ENCODE measurements around the gene SLC66A3. TPM values are rescaled to one million over a fixed set of nuclear protein-coding genes. Genes with fewer than 3 reads are reported as not detected.
A peak's percentile ranks its signal among the peaks of the same experiment; 100 is the strongest.

SLC66A3 gene
- total RNA-seq, 1 donor from 2014 or later = 6.0 TPM

- no peak for TF ChIP-seq CTCF (IDR thresholded peaks at IDR 0.05; ENCODE audit: unreplicated experiment)
- H3K27me3 Mint-ChIP-seq (ENCODE audit: low read depth) = peaks cover 18% of the 10 kb centered on the region
- H3K9me3 Mint-ChIP-seq = no peaks in the 10 kb centered on the region
- peaks cover 4% of the 10 kb centered on the region for H3K4me1 Mint-ChIP-seq
- H3K36me3 Mint-ChIP-seq = no peaks in the 10 kb centered on the region
- H3K4me3 Mint-ChIP-seq = no peak overlapping the region
- DNase-seq (ENCODE audit: low spot score in 2 of 2, unreplicated experiment in 2 of 2) = no peak
- no peak overlapping the region for H3K27ac Mint-ChIP-seq
Observed at GRCh38 chr2:11146076-11146475, 9.2 kb upstream of the SLC66A3 start.

GRCh38 chr2:11147263-11147662 is 8.0 kb upstream of the SLC66A3 start:
- Mint-ChIP-seq H3K4me1 (peaks cover 4% of the 10 kb centered on the region), H3K27ac (no peak overlapping the region), H3K4me3 (no peak overlapping the region), H3K36me3 (no peaks in the 10 kb centered on the region), H3K9me3 (no peaks in the 10 kb centered on the region), H3K27me3 (ENCODE audit: low read depth) (peaks cover 28% of the 10 kb centered on the region)
- no peak for TF ChIP-seq CTCF (IDR thresholded peaks at IDR 0.05; ENCODE audit: unreplicated experiment)
- DNase-seq (ENCODE audit: low spot score in 2 of 2, unreplicated experiment in 2 of 2) = no peak

- Mint-ChIP-seq H3K27ac (no peak overlapping the region), H3K4me1 (peaks cover 5% of the 10 kb centered on the region), H3K4me3 (no peak overlapping the region), H3K36me3 (no peaks in the 10 kb centered on the region), H3K9me3 (no peaks in the 10 kb centered on the region), H3K27me3 (ENCODE audit: low read depth) (peaks cover 43% of the 10 kb centered on the region)
- no peak for DNase-seq (ENCODE audit: low spot score in 2 of 2, unreplicated experiment in 2 of 2)
- TF ChIP-seq CTCF (IDR thresholded peaks at IDR 0.05; ENCODE audit: unreplicated experiment) = no peak
Observed at GRCh38 chr2:11152591-11152990, 2.7 kb upstream of the SLC66A3 start.

- H3K4me1 Mint-ChIP-seq = peaks cover 5% of the 10 kb centered on the region
- peak overlapping the region; percentile 69 for H3K4me3 Mint-ChIP-seq
- no peak for DNase-seq (ENCODE audit: low spot score in 2 of 2, unreplicated experiment in 2 of 2)
- H3K9me3 Mint-ChIP-seq = no peaks in the 10 kb centered on the region
- H3K27me3 Mint-ChIP-seq (ENCODE audit: low read depth) = peaks cover 46% of the 10 kb centered on the region
- peak overlapping the region; percentile 82 for H3K27ac Mint-ChIP-seq
- no peak for TF ChIP-seq CTCF (IDR thresholded peaks at IDR 0.05; ENCODE audit: unreplicated experiment)
- H3K36me3 Mint-ChIP-seq = no peaks in the 10 kb centered on the region
Observed at GRCh38 chr2:11154016-11154922, 998 bp upstream of the SLC66A3 start.

GRCh38 chr2:11154923-11155380 is 315 bp upstream of the SLC66A3 start:
- peak overlapping the region; percentile 82 for H3K27ac Mint-ChIP-seq
- H3K9me3 Mint-ChIP-seq = no peaks in the 10 kb centered on the region
- DNase-seq (ENCODE audit: low spot score in 2 of 2, unreplicated experiment in 2 of 2) = peak; percentile 97 to 99
- peaks cover 46% of the 10 kb centered on the region for H3K27me3 Mint-ChIP-seq (ENCODE audit: low read depth)
- peaks cover 5% of the 10 kb centered on the region for H3K4me1 Mint-ChIP-seq
- peak overlapping the region; percentile 69 for H3K4me3 Mint-ChIP-seq
- no peaks in the 10 kb centered on the region for H3K36me3 Mint-ChIP-seq
- no peak for TF ChIP-seq CTCF (IDR thresholded peaks at IDR 0.05; ENCODE audit: unreplicated experiment)

Measured in mesothelial cell of epicardium (in vitro differentiated cells).